Nucleus accumbens (tissue), 56 donors: ENCODE results near the gene DNAJB6.
"Not testable (repeated sequence)": the region's sequence is repeated elsewhere in the genome, so short reads cannot be mapped to it uniquely, and the experiment has no call there.

Source experiments
- DNase-seq, 56 donors: peaks; one replicate each; lab custom pipeline; 2025; lab: John Stamatoyannopoulos, UW

The DNAJB6 gene

GRCh38 chr7:157320608-157320980 is 16.2 kb upstream of the DNAJB6 start:
- DNase-seq = no peak

GRCh38 chr7:157323401-157323800 is 13.4 kb upstream of the DNAJB6 start:
- DNase-seq = no peak

- DNase-seq = no peak
These were observed 7.4 kb upstream of the DNAJB6 start for GRCh38 chr7:157329447-157329846.

GRCh38 chr7:157330567-157330966 is 6.2 kb upstream of the DNAJB6 start:
- not testable (repeated sequence) for DNase-seq

- not testable (repeated sequence) for DNase-seq
These were observed 5.8 kb upstream of the DNAJB6 start for GRCh38 chr7:157331049-157331448.

GRCh38 chr7:157335236-157335635 is 1.6 kb upstream of the DNAJB6 start:
- DNase-seq = peak in 4 of 56 donors; percentile 11 to 39 (median 21)

- DNase-seq = peak in 4 of 56 donors; percentile 14 to 40 (median 30)
These were observed 817 bp upstream of the DNAJB6 start for GRCh38 chr7:157335991-157336382.

- peak in 26 of 56 donors; percentile 13 to 73 (median 46) for DNase-seq
These were observed 729 bp downstream of the DNAJB6 start for GRCh38 chr7:157337316-157338149.

GRCh38 chr7:157339777-157340677 is 3.2 kb downstream of the DNAJB6 start:
- DNase-seq = peak in 38 of 56 donors; percentile 6 to 80 (median 30)

- peak in 1 of 56 donors; percentile 3 for DNase-seq
These were observed 10.6 kb downstream of the DNAJB6 start for GRCh38 chr7:157347217-157347904.

- DNase-seq = no peak
These were observed 11.7 kb downstream of the DNAJB6 start for GRCh38 chr7:157348548-157348947.

- no peak for DNase-seq
These were observed 15.7 kb downstream of the DNAJB6 start for GRCh38 chr7:157352516-157352915.

- DNase-seq = peak in 13 of 56 donors; percentile 13 to 49 (median 29)
These were observed 19.1 kb downstream of the DNAJB6 start for GRCh38 chr7:157355784-157356511.

GRCh38 chr7:157357129-157358040 is 20.6 kb downstream of the DNAJB6 start:
- DNase-seq = no peak

GRCh38 chr7:157358041-157358752 is 21.4 kb downstream of the DNAJB6 start:
- no peak for DNase-seq

- no peak for DNase-seq
These were observed 21.9 kb downstream of the DNAJB6 start for GRCh38 chr7:157358753-157359096.

- no peak for DNase-seq
These were observed 22.8 kb downstream of the DNAJB6 start for GRCh38 chr7:157359581-157359980.

GRCh38 chr7:157360483-157361025 is 23.8 kb downstream of the DNAJB6 start:
- no peak for DNase-seq
